Astrocyte of the spinal cord (primary cell): ENCODE data around the gene SIN3A.

ENCODE experiments used
- DNase-seq: peaks from one replicate; pipeline ENCODE4 v3.0.0; 2011; ENCODE audit warnings: low read depth, low spot score
- H3K4me3 ChIP-seq: 2 replicates; pipeline ENCODE4 v1.5.1; 2011; ENCODE audit warnings: low read depth, mild to moderate bottlenecking, low read length, moderate library complexity
- CTCF ChIP-seq: IDR thresholded peaks from 2 replicates; pipeline ENCODE4 v1.5.1; 2012; ENCODE audit warnings: low read depth, mild to moderate bottlenecking, low read length, inconsistent platforms
- in situ Hi-C: cut with HindIII; loops from 2 replicates; pipeline ENCODE4 v1.10.0; 2017; ENCODE audit warnings: low sequenced_read_pairs

Gene SIN3A

GRCh38 chr15:75357976-75358673 is 93.4 kb downstream of the SIN3A start:
- no peak overlapping the region for H3K4me3 ChIP-seq
- in situ Hi-C loops: no loop called here
- no peak for DNase-seq

GRCh38 chr15:75356517-75356916 is 95.0 kb downstream of the SIN3A start:
- no peak for DNase-seq
- in situ Hi-C loops: no loop called here
- no peak overlapping the region for H3K4me3 ChIP-seq
- TF ChIP-seq CTCF: no peak

More at GRCh38 chr15:75357976-75358673, 93.4 kb downstream of the SIN3A start:
- no peak for TF ChIP-seq CTCF

- in situ Hi-C loops: no loop called here
- H3K4me3 ChIP-seq: no peak overlapping the region
- DNase-seq: no peak
- TF ChIP-seq CTCF: no peak
These were observed 95.5 kb downstream of the SIN3A start for GRCh38 chr15:75356006-75356405.

- H3K4me3 ChIP-seq: no peak overlapping the region
- in situ Hi-C loops: no loop called here
- no peak for TF ChIP-seq CTCF
- no peak for DNase-seq
These were observed 96.1 kb downstream of the SIN3A start for GRCh38 chr15:75355369-75355768.

- in situ Hi-C loops: no loop called here
- DNase-seq: no peak
- H3K4me3 ChIP-seq: no peak overlapping the region
- no peak for TF ChIP-seq CTCF
These were observed 97.0 kb downstream of the SIN3A start for GRCh38 chr15:75354454-75354853.

- in situ Hi-C loops: no loop called here
- no peak for DNase-seq
- no peak overlapping the region for H3K4me3 ChIP-seq
- no peak for TF ChIP-seq CTCF
These were observed 97.9 kb downstream of the SIN3A start for GRCh38 chr15:75353604-75354003.
